ENCODE measurements around the gene VAV1.

- no peak for TF ChIP-seq POLR2AphosphoS5 (IDR thresholded peaks at IDR 0.05; ENCODE audit: low read depth, low read length)
- no peak for TF ChIP-seq POLR2A (IDR thresholded peaks at IDR 0.05; ENCODE audit: low read depth, low read length)
- no peak for TF ChIP-seq TAF1 (IDR thresholded peaks at IDR 0.05; ENCODE audit: low read depth, low read length)
- TF ChIP-seq SPI1 (IDR thresholded peaks at IDR 0.05; ENCODE audit: low read depth, low read length), result no peak
Measured at GRCh38 chr19:6800991-6801484, 28.5 kb downstream of the VAV1 start.

Data from GM12891 (cell line).